Adrenal gland (tissue), 12 donors: ENCODE data around the gene ZFAND5. TPM values are rescaled to one million over a fixed set of nuclear protein-coding genes. Genes with fewer than 3 reads are reported as not detected.
A peak's percentile ranks its signal among the peaks of the same experiment; 100 is the strongest.

Source experiments
- DNase-seq, 7 donors: peaks; one replicate each; pipeline ENCODE4 v3.0.0-alpha.2; 2019 to 2020
- H3K27ac ChIP-seq, 5 donors: fragments of 200-600 bp; sonication (generic) in 4 of 5; 1 replicate in 3 of 5; 2 replicates in 2 of 5; pipeline versions ENCODE4 v1.5.1 to v1.8.0; 2016 to 2020; ENCODE audit warnings: mild to moderate bottlenecking in 1 of 5
- H3K27me3 ChIP-seq: fragments of 200-600 bp; 2 replicates; pipeline ENCODE4 v1.8.0; 2021
- H3K36me3 ChIP-seq, 2 donors: fragments of 200-600 bp; replicated peaks in 1 of 2; 1 replicate in 1 of 2; 2 replicates in 1 of 2; pipeline versions ENCODE4 v1.5.1 to v1.8.0; 2018 to 2022
- H3K4me1 ChIP-seq, 2 donors: fragments of 200-600 bp; replicated peaks in 1 of 2; 1 replicate in 1 of 2; 2 replicates in 1 of 2; pipeline versions ENCODE4 v1.5.1 to v1.8.0; 2018 to 2021
- H3K4me3 ChIP-seq, 4 donors: fragments of 200-600 bp; sonication (generic) in 3 of 4; one replicate each; pipeline ENCODE4 v1.5.1; 2016 to 2018
- H3K9me3 ChIP-seq, 3 donors: fragments of 200-600 bp; sonication (generic) in 1 of 3; replicated peaks in 1 of 3; 1 replicate in 2 of 3; 2 replicates in 1 of 3; pipeline versions ENCODE4 v1.5.1 to v1.8.0; 2016 to 2021
- CTCF ChIP-seq, 6 experiments: fragments of 450-650 bp in 4 of 6; fragments of 200-600 bp in 2 of 6; sonication (generic) in 1 of 6; IDR thresholded peaks; 1 replicate in 5 of 6; 2 replicates in 1 of 6; pipeline versions ENCODE4 v1.5.1 to v1.8.0; 2016 to 2021; ENCODE audit warnings: antibody characterized with exemption in 6 of 6, mild to moderate bottlenecking in 2 of 6, moderate library complexity in 1 of 6
- POLR2A ChIP-seq, 2 donors: fragments of 450-650 bp; IDR thresholded peaks; one replicate each; pipeline ENCODE4 v1.6.1; 2017; ENCODE audit warnings: antibody characterized with exemption in 2 of 2, mild to moderate bottlenecking in 2 of 2, moderate library complexity in 1 of 2
- WGBS, 4 donors: extraction: QIAGEN DNeasy Blood & Tissue Kit in 2 of 4; methylation state at CpG; one replicate each; pipeline versions ENCODE4 v1.1.5 to v1.1.7; 2013 to 2017; 5-methylcytosine and 5-hydroxymethylcytosine counted together
- intact Hi-C, 2 donors: fragments of 100-400 bp; cut with DNase I; formaldehyde crosslinking; loops; one replicate each; pipeline versions ENCODE4 v1.14.1 to v1.15.0; 2022 to 2023
- polyA plus RNA-seq, 3 donors: library from polyadenylated mRNA; stranded (reverse); fragments of 200-250 nt in 2 of 3; fragments of 350-450 nt in 1 of 3; fragmentation: Illumina TruSeq in 1 of 3; extraction: RNeasy Lipid Tissue Mini Kit (QIAGEN cat#74804) in 1 of 3; gene quantifications; one replicate each; pipeline ENCODE4 v1.2.3, GENCODE V29; 2013 to 2014
- total RNA-seq, 9 donors: library from RNA; depleted of rRNA in 4 of 9; stranded (reverse); fragments of >200 nt in 4 of 9; fragments of 120-200 nt in 1 of 9; fragmentation: NEBNext Ultra II Directional in 1 of 9; extraction: Animal tissue kit (Norgen Biotek cat#: 25700) in 1 of 9; gene quantifications; one replicate each; pipeline versions ENCODE4 v1.1.0 to v1.2.4, GENCODE V29; 2013 to 2023
- donor health status: healthy with polysubstance abuse.
- donor health status: Bipolar disorder and iron deficiency.
- donor health status: DM: yes; HTN: yes; CAD: no.
- donor health status: DM: no; HTN: no; CAD: no.
- donor health status: DM: no; HTN: no; CAD: no.
- donor health status: DM: yes; HTN: yes; CAD: no.

The ZFAND5 gene
- total and polyA plus RNA-seq, 12 donors = 119 to 326 (median 193) TPM

- 71 to 78% (median 73%) methylated on average over 10 of the region's 10 CpGs for WGBS, 4 donors
- H3K36me3 ChIP-seq = no peaks in the 10 kb centered on the region
- TF ChIP-seq CTCF (IDR thresholded peaks at IDR 0.05) (no peak), POLR2A (IDR thresholded peaks at IDR 0.05) (no peak)
- intact Hi-C loops = no loop called here
- no peak for DNase-seq
- no peak overlapping the region for H3K27ac ChIP-seq
- H3K27me3 ChIP-seq = no peaks in the 10 kb centered on the region
- H3K4me3 ChIP-seq = no peak overlapping the region
- peaks cover 0 to 15% of the 10 kb centered on the region in 2 donors for H3K4me1 ChIP-seq
- H3K9me3 ChIP-seq = no peaks in the 10 kb centered on the region
These were observed 52.5 kb downstream of the ZFAND5 start for GRCh38 chr9:72312386-72312987.

GRCh38 chr9:72309364-72310133, 55.5 kb downstream of the ZFAND5 start:
- peaks cover 0 to 3% of the 10 kb centered on the region in 2 donors for H3K4me1 ChIP-seq
- H3K27me3 ChIP-seq = no peaks in the 10 kb centered on the region
- H3K27ac ChIP-seq = no peak overlapping the region
- no peak overlapping the region for H3K4me3 ChIP-seq
- intact Hi-C loops = no loop called here
- 32 to 55% (median 50%) methylated on average over 4 of the region's 4 CpGs for WGBS, 4 donors
- no peaks in the 10 kb centered on the region for H3K36me3 ChIP-seq
- DNase-seq = peak in 6 of 7 donors; percentile 28 to 64 (median 42)
- TF ChIP-seq POLR2A (IDR thresholded peaks at IDR 0.05) = no peak
- no peak for TF ChIP-seq CTCF (IDR thresholded peaks at IDR 0.05)
- H3K9me3 ChIP-seq = no peaks in the 10 kb centered on the region

- Histone ChIP-seq H3K27me3 (no peaks in the 10 kb centered on the region), H3K36me3 (no peaks in the 10 kb centered on the region), H3K27ac (no peak overlapping the region), H3K4me3 (no peak overlapping the region), H3K4me1 (no peaks in the 10 kb centered on the region), H3K9me3 (no peaks in the 10 kb centered on the region)
- 41 to 58% (median 56%) methylated on average over 1 of the region's 1 CpG for WGBS, 4 donors
- no peak for DNase-seq
- intact Hi-C loops = no loop called here
- no peak for TF ChIP-seq CTCF (IDR thresholded peaks at IDR 0.05)
- TF ChIP-seq POLR2A (IDR thresholded peaks at IDR 0.05) = no peak
These were observed 58.2 kb downstream of the ZFAND5 start for GRCh38 chr9:72306761-72307160.

- intact Hi-C loops = no loop called here
- no peak for TF ChIP-seq POLR2A (IDR thresholded peaks at IDR 0.05)
- no peak for TF ChIP-seq CTCF (IDR thresholded peaks at IDR 0.05)
- no peaks in the 10 kb centered on the region for H3K27me3 ChIP-seq
- H3K36me3 ChIP-seq = no peaks in the 10 kb centered on the region
- no peaks in the 10 kb centered on the region for H3K4me1 ChIP-seq
- WGBS, 4 donors = 64 to 89% (median 72%) methylated on average over 3 of the region's 3 CpGs
- DNase-seq = no peak
- peak overlapping the region in 2 of 4 donors; percentile 12 to 44 for H3K4me3 ChIP-seq
- peak overlapping the region in 3 of 5 donors; percentile 45 to 80 (median 47) for H3K27ac ChIP-seq
- H3K9me3 ChIP-seq = no peaks in the 10 kb centered on the region
These were observed 59.3 kb downstream of the ZFAND5 start for GRCh38 chr9:72305707-72306106.
